ENCODE results near the gene ABCB1. TPM values are rescaled to one million over a fixed set of nuclear protein-coding genes. Genes with fewer than 3 reads are reported as not detected.
"Not testable (repeated sequence)": the region's sequence is repeated elsewhere in the genome, so short reads cannot be mapped to it uniquely, and the experiment has no call there.

ABCB1 gene
- total RNA-seq, 1 donor from 2014 or later = 1.4 TPM

DNA sequence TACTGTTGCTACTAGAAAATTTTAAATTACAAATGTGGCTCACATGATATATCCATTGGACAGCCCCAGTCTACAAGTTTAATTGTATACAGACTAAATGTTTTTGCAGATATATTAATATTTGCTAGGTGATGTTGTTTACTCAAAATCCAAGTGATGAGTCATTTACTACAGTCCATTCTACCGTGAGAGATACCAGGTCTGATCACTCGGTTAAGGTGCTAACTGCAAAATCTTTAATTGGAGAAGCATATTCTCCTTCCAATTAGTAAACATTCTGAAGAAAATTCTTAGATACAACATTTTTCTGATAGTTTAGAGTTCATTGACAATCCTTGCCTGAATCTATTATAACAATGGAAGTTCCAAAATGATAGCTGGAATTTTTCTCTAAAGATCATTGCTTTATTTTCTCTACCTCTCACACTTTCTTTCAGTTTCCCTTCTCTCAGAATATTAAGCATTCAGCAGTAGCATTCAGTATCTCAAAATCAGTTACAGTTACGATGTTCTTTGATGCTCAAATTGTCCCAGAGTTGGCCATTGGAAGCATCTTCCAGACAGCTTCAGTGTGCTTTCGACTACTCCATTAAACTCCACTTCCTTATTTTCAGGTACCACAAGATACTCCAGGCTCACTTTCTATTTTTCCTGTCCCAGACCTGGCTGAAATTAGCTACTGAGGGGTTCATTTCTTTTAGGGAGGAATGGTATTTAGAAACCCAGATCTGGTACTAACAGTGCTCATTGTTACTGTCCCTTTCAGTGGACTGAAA is 2.3 kb downstream of the ABCB1 start:
- H3K27ac Mint-ChIP-seq = no peak overlapping the region
- no peaks in the 10 kb centered on the region for H3K36me3 Mint-ChIP-seq (ENCODE audit: low read depth)
- no peak for DNase-seq
- H3K4me3 Mint-ChIP-seq = no peak overlapping the region
- intact Hi-C loops (cut with micrococcal nuclease) = no loop called here
- no peaks in the 10 kb centered on the region for H3K9me3 Mint-ChIP-seq
- peaks cover 27% of the 10 kb centered on the region for H3K27me3 Mint-ChIP-seq
- H3K4me1 Mint-ChIP-seq = peaks cover 23% of the 10 kb centered on the region

DNA sequence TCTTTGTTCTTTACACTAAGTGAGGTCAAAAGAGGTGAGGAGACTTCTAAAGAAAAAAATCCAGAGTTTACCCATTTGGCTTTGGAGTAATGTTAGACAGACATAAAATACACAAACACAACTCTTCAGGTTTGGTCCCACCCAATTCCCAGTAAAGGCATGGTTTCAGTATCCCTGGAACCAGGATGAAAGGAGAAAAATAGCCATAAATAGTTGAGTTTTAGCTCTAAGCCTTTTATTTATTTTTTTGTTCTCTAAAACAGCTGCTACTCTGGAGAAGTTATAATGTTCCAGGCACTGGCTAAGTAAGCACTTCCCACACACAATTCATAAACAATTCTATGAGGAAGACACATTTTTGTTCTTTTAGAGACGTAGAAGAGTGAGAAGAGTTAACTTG is 4.0 kb downstream of the ABCB1 start:
- no peak overlapping the region for H3K27ac Mint-ChIP-seq
- H3K36me3 Mint-ChIP-seq (ENCODE audit: low read depth) = no peaks in the 10 kb centered on the region
- intact Hi-C loops (cut with micrococcal nuclease) = no loop called here
- peaks cover 19% of the 10 kb centered on the region for H3K27me3 Mint-ChIP-seq
- peaks cover 22% of the 10 kb centered on the region for H3K4me1 Mint-ChIP-seq
- H3K4me3 Mint-ChIP-seq = no peak overlapping the region
- H3K9me3 Mint-ChIP-seq = no peaks in the 10 kb centered on the region
- DNase-seq = no peak

GRCh38 chr7:87596136-87596535 is 4.5 kb downstream of the ABCB1 start:
- Mint-ChIP-seq H3K36me3 (ENCODE audit: low read depth) (no peaks in the 10 kb centered on the region), H3K4me1 (peaks cover 19% of the 10 kb centered on the region), H3K9me3 (no peaks in the 10 kb centered on the region), H3K4me3 (no peak overlapping the region), H3K27me3 (peaks cover 15% of the 10 kb centered on the region), H3K27ac (no peak overlapping the region)
- intact Hi-C loops (cut with micrococcal nuclease) = no loop called here
- no peak for DNase-seq

- no peak overlapping the region for H3K4me3 Mint-ChIP-seq
- H3K27me3 Mint-ChIP-seq = no peaks in the 10 kb centered on the region
- H3K9me3 Mint-ChIP-seq = no peaks in the 10 kb centered on the region
- DNase-seq = no peak
- no peaks in the 10 kb centered on the region for H3K36me3 Mint-ChIP-seq (ENCODE audit: low read depth)
- H3K27ac Mint-ChIP-seq = no peak overlapping the region
- no peaks in the 10 kb centered on the region for H3K4me1 Mint-ChIP-seq
- intact Hi-C loops (cut with micrococcal nuclease) = no loop called here
Measured at GRCh38 chr7:87592300-87592699, 8.4 kb downstream of the ABCB1 start.

GRCh38 chr7:87591211-87591610 is 9.5 kb downstream of the ABCB1 start:
- H3K27me3 Mint-ChIP-seq = no peaks in the 10 kb centered on the region
- H3K36me3 Mint-ChIP-seq (ENCODE audit: low read depth) = no peaks in the 10 kb centered on the region
- intact Hi-C loops (cut with micrococcal nuclease) = no loop called here
- H3K4me3 Mint-ChIP-seq = no peak overlapping the region
- H3K9me3 Mint-ChIP-seq = no peaks in the 10 kb centered on the region
- no peak overlapping the region for H3K27ac Mint-ChIP-seq
- H3K4me1 Mint-ChIP-seq = peaks cover 3% of the 10 kb centered on the region
- no peak for DNase-seq

GRCh38 chr7:87590578-87590977 is 10.1 kb downstream of the ABCB1 start:
- intact Hi-C loops (cut with micrococcal nuclease) = no loop called here
- DNase-seq = no peak

DNA sequence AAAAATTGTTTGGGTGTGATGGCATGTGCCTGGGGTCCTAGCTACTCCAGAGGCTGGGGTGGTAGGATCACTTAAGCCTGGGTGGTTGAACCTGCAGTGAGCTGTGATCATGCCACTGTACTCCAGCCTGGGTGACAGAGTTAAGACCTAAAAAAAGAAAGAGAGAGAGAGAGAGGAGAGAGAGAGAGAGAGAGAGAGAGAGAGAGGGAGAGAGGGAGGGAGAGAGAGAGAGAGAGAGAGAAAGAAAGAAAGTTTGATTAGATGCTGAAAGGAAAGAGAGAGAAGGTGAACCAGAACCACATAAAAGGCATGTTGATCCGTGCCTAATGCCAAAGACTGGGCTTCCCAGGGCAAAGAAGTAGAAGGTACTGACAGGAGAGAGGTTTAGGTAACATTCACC is 11.1 kb downstream of the ABCB1 start:
- peaks cover 7% of the 10 kb centered on the region for H3K4me1 Mint-ChIP-seq
- no peak overlapping the region for H3K27ac Mint-ChIP-seq
- no peak for DNase-seq
- no peaks in the 10 kb centered on the region for H3K36me3 Mint-ChIP-seq (ENCODE audit: low read depth)
- H3K4me3 Mint-ChIP-seq = no peak overlapping the region
- intact Hi-C loops (cut with micrococcal nuclease) = no loop called here
- H3K27me3 Mint-ChIP-seq = no peaks in the 10 kb centered on the region
- H3K9me3 Mint-ChIP-seq = no peaks in the 10 kb centered on the region

More at GRCh38 chr7:87590578-87590977, 10.1 kb downstream of the ABCB1 start:
- Mint-ChIP-seq H3K4me3 (no peak overlapping the region), H3K9me3 (no peaks in the 10 kb centered on the region), H3K4me1 (peaks cover 7% of the 10 kb centered on the region), H3K27me3 (no peaks in the 10 kb centered on the region), H3K36me3 (ENCODE audit: low read depth) (no peaks in the 10 kb centered on the region), H3K27ac (no peak overlapping the region)

DNA sequence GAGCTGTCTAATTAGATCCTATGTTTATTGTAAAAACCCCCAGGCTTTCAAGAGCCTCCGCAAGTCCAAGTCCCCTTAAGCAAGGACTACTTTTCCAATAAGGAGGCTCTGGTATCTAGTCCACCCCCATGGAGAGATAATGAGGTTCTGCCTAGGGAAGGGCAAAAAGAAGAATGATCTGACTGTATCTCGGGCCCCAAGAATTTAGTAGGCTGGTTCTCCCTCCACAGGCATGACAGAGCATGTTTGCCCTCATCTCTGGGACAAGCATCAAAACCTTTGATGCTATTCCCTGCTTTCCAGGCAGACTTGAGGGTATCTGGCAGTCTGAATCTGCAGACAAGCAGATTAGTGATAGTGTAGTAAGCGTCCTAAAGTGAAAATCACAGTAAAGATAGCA is 19.0 kb downstream of the ABCB1 start:
- H3K36me3 Mint-ChIP-seq (ENCODE audit: low read depth) = no peaks in the 10 kb centered on the region
- no peak overlapping the region for H3K27ac Mint-ChIP-seq
- intact Hi-C loops (cut with micrococcal nuclease) = no loop called here
- H3K4me3 Mint-ChIP-seq = no peak overlapping the region
- H3K27me3 Mint-ChIP-seq = no peaks in the 10 kb centered on the region
- peaks cover 7% of the 10 kb centered on the region for H3K4me1 Mint-ChIP-seq
- no peaks in the 10 kb centered on the region for H3K9me3 Mint-ChIP-seq
- DNase-seq = no peak

- no peak overlapping the region for H3K4me3 Mint-ChIP-seq
- no peaks in the 10 kb centered on the region for H3K36me3 Mint-ChIP-seq (ENCODE audit: low read depth)
- no peak overlapping the region for H3K27ac Mint-ChIP-seq
- H3K4me1 Mint-ChIP-seq = no peaks in the 10 kb centered on the region
- no peaks in the 10 kb centered on the region for H3K27me3 Mint-ChIP-seq
- intact Hi-C loops (cut with micrococcal nuclease) = no loop called here
- no peak for DNase-seq
- H3K9me3 Mint-ChIP-seq = no peaks in the 10 kb centered on the region
Measured at GRCh38 chr7:87580636-87581035, 20.0 kb downstream of the ABCB1 start.

DNA sequence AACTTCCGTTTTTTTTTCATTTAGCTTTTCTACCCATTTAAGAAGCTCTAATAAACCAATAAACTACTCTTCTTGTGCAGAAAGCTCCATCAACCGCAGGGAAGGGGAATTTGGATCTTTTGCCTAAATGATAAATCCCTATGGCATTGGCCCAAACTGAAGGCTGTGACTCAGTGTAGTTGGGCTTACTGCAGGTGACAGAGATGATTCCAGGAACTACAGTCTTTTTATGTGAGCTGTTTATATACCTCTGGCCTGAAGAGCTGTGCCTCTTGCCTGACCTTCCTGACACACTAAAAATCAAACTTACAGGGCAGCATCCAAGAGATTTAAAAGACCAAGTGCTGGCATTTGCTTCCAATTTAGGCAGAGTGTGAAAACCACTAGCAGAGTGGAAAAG is 25.2 kb downstream of the ABCB1 start:
- Mint-ChIP-seq H3K27me3 (no peaks in the 10 kb centered on the region), H3K4me3 (no peak overlapping the region), H3K4me1 (peaks cover 8% of the 10 kb centered on the region), H3K27ac (no peak overlapping the region), H3K36me3 (ENCODE audit: low read depth) (no peaks in the 10 kb centered on the region), H3K9me3 (peaks cover 3% of the 10 kb centered on the region)
- intact Hi-C loops (cut with micrococcal nuclease) = no loop called here
- DNase-seq = no peak

GRCh38 chr7:87574630-87575029 is 26.1 kb downstream of the ABCB1 start:
- intact Hi-C loops (cut with micrococcal nuclease) = no loop called here
- H3K4me3 Mint-ChIP-seq = no peak overlapping the region
- peaks cover 3% of the 10 kb centered on the region for H3K9me3 Mint-ChIP-seq
- H3K27ac Mint-ChIP-seq = no peak overlapping the region
- no peaks in the 10 kb centered on the region for H3K27me3 Mint-ChIP-seq
- no peak for DNase-seq
- H3K4me1 Mint-ChIP-seq = peaks cover 8% of the 10 kb centered on the region
- no peaks in the 10 kb centered on the region for H3K36me3 Mint-ChIP-seq (ENCODE audit: low read depth)

DNA sequence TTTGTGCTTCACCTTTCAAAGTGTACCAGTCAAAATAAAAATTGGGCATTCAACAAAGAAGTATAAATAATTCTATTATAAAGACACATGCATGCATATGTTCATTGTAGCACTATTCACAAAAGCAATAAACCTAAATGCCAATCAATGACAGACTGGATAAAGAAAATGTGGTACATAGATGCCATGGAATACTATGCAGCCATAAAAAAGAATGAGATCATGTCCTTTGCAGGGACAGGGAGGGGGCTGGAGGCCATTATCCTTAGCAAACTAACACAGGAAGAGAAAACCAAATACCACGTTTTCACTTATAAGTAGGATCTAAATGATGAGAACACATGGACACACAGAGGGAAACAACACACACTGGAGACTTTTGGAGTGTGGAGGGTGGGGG is 28.2 kb downstream of the ABCB1 start:
- intact Hi-C loops (cut with micrococcal nuclease); H3K27ac Mint-ChIP-seq; H3K4me1 Mint-ChIP-seq; H3K27me3 Mint-ChIP-seq; H3K36me3 Mint-ChIP-seq (ENCODE audit: low read depth); H3K9me3 Mint-ChIP-seq; H3K4me3 Mint-ChIP-seq; DNase-seq: not testable (repeated sequence)

DNA sequence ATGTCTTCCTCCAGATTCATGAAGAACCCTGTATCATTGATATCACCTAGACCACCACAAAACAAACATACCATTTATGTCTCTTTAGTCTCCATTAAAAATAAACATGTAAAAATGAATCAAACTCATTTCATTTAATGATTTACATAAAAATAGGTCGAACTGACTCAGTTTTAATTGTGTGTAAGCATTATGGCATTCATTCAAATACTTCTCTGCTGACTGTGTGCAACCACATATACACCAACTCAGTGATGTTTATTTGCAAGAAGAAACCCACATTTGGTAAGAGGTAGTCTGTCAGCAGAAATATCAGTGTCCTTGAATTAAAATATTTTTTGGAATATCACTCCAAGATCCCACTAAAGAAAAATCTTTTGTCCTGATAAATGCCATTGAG is 30.5 kb downstream of the ABCB1 start:
- intact Hi-C loops (cut with micrococcal nuclease) = no loop called here

GRCh38 chr7:87567052-87567451 is 33.6 kb downstream of the ABCB1 start:
- Mint-ChIP-seq H3K27me3 (no peaks in the 10 kb centered on the region), H3K36me3 (ENCODE audit: low read depth) (no peaks in the 10 kb centered on the region), H3K9me3 (no peaks in the 10 kb centered on the region), H3K4me1 (peaks cover 1% of the 10 kb centered on the region), H3K4me3 (no peak overlapping the region), H3K27ac (no peak overlapping the region)
- intact Hi-C loops (cut with micrococcal nuclease) = no loop called here
- DNase-seq = no peak

More for the DNA sequence above, 30.5 kb downstream of the ABCB1 start:
- Mint-ChIP-seq H3K9me3 (peaks cover 3% of the 10 kb centered on the region), H3K4me1 (peaks cover 8% of the 10 kb centered on the region), H3K4me3 (no peak overlapping the region), H3K27ac (no peak overlapping the region), H3K27me3 (no peaks in the 10 kb centered on the region), H3K36me3 (ENCODE audit: low read depth) (no peaks in the 10 kb centered on the region)
- DNase-seq = no peak

DNA sequence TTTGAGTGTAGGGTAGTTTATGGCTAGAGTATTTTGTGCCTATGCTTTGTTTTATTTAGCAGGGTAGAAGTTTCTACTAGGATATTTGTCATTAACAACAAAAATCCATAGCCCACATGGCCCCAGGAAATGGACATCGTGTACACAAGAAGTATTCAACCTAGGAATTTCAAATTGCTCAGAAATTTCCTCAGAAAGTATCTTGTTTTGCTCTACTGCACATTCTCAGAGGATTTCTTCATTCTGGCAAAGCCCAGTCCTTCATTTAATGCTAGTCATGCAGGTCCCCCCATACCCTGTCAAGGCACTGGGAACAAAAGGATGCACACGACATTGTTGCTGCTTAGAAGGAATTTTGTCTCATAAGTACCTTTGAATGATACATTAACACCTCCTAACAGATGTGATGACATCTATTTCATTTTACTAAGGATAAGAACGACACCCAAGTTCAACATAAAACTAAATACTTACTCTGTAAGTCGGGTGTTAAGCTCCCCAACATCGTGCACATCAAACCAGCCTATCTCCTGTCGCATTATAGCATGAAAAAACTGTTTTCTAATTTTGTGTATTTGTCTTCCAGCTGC is 34.3 kb downstream of the ABCB1 start:
- H3K9me3 Mint-ChIP-seq = no peaks in the 10 kb centered on the region
- no peak for DNase-seq
- intact Hi-C loops (cut with micrococcal nuclease) = no loop called here
- H3K36me3 Mint-ChIP-seq (ENCODE audit: low read depth) = no peaks in the 10 kb centered on the region
- H3K4me1 Mint-ChIP-seq = peaks cover 1% of the 10 kb centered on the region
- H3K27me3 Mint-ChIP-seq = no peaks in the 10 kb centered on the region
- H3K27ac Mint-ChIP-seq = no peak overlapping the region
- H3K4me3 Mint-ChIP-seq = no peak overlapping the region

All from activated CD4-positive, alpha-beta T cell treated with anti-CD3 and anti-CD28 coated beads, Interleukin-2, amount 10 ng/mL, durations not matched to agents 24 days and 14 days (primary cell).